Smooth muscle cell (in vitro differentiated cells): ENCODE data around the gene CD200R1L. TPM values are rescaled to one million over a fixed set of nuclear protein-coding genes. Genes with fewer than 3 reads are reported as not detected.

Source experiments
- DNase-seq: peaks from one replicate; lab custom pipeline; 2025; ENCODE audit not compliant: unreplicated experiment; lab: John Stamatoyannopoulos, UW
- H2AFZ ChIP-seq: fragments of 200-600 bp; sonication (generic); 2 replicates; pipeline ENCODE4 v1.6.0; 2016; ENCODE audit warnings: antibody characterized with exemption, low read depth, mild to moderate bottlenecking
- H3F3A ChIP-seq: fragments of 200-600 bp; sonication (generic); 2 replicates; pipeline ENCODE4 v1.6.0; 2017; ENCODE audit warnings: antibody characterized with exemption, low read depth
- H3K27ac ChIP-seq: fragments of 200-600 bp; sonication (generic); 2 replicates; pipeline ENCODE4 v1.5.1; 2016; ENCODE audit warnings: low read depth, mild to moderate bottlenecking
- H3K27me3 ChIP-seq: fragments of 200-600 bp; sonication (generic); 2 replicates; pipeline ENCODE4 v1.6.1; 2016; ENCODE audit warnings: low read depth, mild to moderate bottlenecking
- H3K36me3 ChIP-seq: fragments of 200-600 bp; sonication (generic); 2 replicates; pipeline ENCODE4 v1.5.1; 2016; ENCODE audit warnings: low read depth
- H3K4me1 ChIP-seq: fragments of 200-600 bp; sonication (generic); 2 replicates; pipeline ENCODE4 v1.5.1; 2016; ENCODE audit warnings: low read depth
- H3K4me2 ChIP-seq: fragments of 200-600 bp; sonication (generic); 2 replicates; pipeline ENCODE4 v1.6.0; 2016; ENCODE audit warnings: mild to moderate bottlenecking
- H3K4me3 ChIP-seq: fragments of 200-600 bp; sonication (generic); 2 replicates; pipeline ENCODE4 v1.5.1; 2016; ENCODE audit warnings: mild to moderate bottlenecking
- H3K79me2 ChIP-seq: fragments of 200-600 bp; sonication (generic); 2 replicates; pipeline ENCODE4 v1.6.0; 2016; ENCODE audit warnings: low read depth, mild to moderate bottlenecking
- H3K9ac ChIP-seq: fragments of 200-600 bp; sonication (generic); 2 replicates; pipeline ENCODE4 v1.6.0; 2016; ENCODE audit warnings: low read depth
- H3K9me3 ChIP-seq: fragments of 200-600 bp; sonication (generic); replicated peaks from 2 replicates; pipeline ENCODE4 v1.5.1; 2016; ENCODE audit warnings: low read depth
- H4K20me1 ChIP-seq: fragments of 200-600 bp; sonication (generic); 2 replicates; pipeline ENCODE4 v1.6.0; 2016; ENCODE audit warnings: low read depth
- WGBS: methylation state at CpG from one replicate; pipeline ENCODE4 v1.1.7; 2016; ENCODE audit warnings: low lambda C conversion rate; 5-methylcytosine and 5-hydroxymethylcytosine counted together
- polyA plus RNA-seq: library from polyadenylated mRNA; unstranded; fragments of >200 nt; fragmentation: Nextera tagmentation; extraction: Ambion mirVana; gene quantifications from 2 replicates; pipeline ENCODE4 v1.2.1, GENCODE V29; 2016
- total RNA-seq: library from RNA; depleted of rRNA; stranded (reverse); fragments of >200 nt; gene quantifications from 2 replicates; pipeline ENCODE4 v1.2.3, GENCODE V29; 2014
- TF ChIP-seq, protein P1 (sequence below): fragments of 200-600 bp; sonication (generic); IDR thresholded peaks from 2 replicates; pipeline ENCODE4 v1.5.1; 2017; ENCODE audit warnings: borderline replicate concordance, mild to moderate bottlenecking, antibody characterized with exemption; ENCODE audit not compliant: insufficient read depth, poor library complexity, severe bottlenecking

The CD200R1L gene
- total and polyA plus RNA-seq, 2 experiments from 2014 or later, result not detected

DNA sequence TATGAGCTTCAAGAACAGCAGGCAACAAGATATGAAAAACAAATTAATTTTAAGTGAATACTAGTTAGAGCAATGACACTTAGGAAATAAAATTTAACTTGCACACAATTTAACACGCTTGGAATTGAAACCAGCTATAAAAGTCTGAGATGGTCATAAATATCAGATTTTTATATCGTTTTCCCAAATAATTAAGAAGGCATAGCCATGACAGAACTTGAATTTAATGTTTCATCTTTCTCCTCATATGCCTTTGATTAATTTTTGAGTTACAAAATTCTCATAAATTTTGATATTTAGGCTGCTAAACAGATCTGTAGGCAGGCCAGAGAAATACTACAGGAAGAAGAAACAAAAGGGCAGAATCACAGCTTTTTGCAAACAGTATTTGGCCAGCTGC lies 38.5 kb downstream of the CD200R1L start:
- no peaks in the 10 kb centered on the region for H3K79me2 ChIP-seq
- H3K9me3 ChIP-seq, result no peaks in the 10 kb centered on the region
- no peaks in the 10 kb centered on the region for H3K4me1 ChIP-seq
- no peak overlapping the region for H2AFZ ChIP-seq
- peaks cover 7% of the 10 kb centered on the region for H3F3A ChIP-seq
- H3K27me3 ChIP-seq, result no peaks in the 10 kb centered on the region
- no peak overlapping the region for H3K4me3 ChIP-seq
- H4K20me1 ChIP-seq, result no peaks in the 10 kb centered on the region
- H3K36me3 ChIP-seq, result no peaks in the 10 kb centered on the region
- DNase-seq, result no peak
- H3K27ac ChIP-seq, result no peak overlapping the region
- H3K4me2 ChIP-seq, result no peak overlapping the region
- TF ChIP-seq, protein P1, sequence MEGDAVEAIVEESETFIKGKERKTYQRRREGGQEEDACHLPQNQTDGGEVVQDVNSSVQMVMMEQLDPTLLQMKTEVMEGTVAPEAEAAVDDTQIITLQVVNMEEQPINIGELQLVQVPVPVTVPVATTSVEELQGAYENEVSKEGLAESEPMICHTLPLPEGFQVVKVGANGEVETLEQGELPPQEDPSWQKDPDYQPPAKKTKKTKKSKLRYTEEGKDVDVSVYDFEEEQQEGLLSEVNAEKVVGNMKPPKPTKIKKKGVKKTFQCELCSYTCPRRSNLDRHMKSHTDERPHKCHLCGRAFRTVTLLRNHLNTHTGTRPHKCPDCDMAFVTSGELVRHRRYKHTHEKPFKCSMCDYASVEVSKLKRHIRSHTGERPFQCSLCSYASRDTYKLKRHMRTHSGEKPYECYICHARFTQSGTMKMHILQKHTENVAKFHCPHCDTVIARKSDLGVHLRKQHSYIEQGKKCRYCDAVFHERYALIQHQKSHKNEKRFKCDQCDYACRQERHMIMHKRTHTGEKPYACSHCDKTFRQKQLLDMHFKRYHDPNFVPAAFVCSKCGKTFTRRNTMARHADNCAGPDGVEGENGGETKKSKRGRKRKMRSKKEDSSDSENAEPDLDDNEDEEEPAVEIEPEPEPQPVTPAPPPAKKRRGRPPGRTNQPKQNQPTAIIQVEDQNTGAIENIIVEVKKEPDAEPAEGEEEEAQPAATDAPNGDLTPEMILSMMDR, result no peak
- WGBS, result 86% methylated on average over 2 of the region's 2 CpGs
- H3K9ac ChIP-seq, result no peak overlapping the region

DNA sequence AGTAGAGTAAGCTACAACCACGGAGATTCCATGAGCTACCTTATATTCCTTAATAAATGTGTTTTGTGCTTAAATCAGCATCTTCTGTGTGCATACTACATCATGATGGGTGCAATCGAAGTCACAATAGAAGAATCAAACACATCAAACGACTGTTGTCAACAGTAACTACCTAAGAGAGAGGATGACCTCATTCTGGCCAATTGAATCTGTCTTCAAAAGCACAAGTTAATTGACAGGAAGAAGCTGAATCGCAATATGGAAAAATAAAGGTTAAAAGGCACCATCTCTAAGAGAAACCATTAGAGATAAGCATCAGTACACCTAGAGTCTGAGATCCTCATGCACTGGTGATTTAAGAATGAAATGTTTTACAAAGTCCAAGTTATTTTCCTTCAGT lies 39.0 kb downstream of the CD200R1L start:
- Histone ChIP-seq H3K4me3 (no peak overlapping the region), H3K9ac (no peak overlapping the region), H3K79me2 (no peaks in the 10 kb centered on the region), H3K27ac (no peak overlapping the region), H4K20me1 (no peaks in the 10 kb centered on the region), H3K9me3 (no peaks in the 10 kb centered on the region), H2AFZ (no peak overlapping the region), H3K4me2 (no peak overlapping the region), H3K36me3 (no peaks in the 10 kb centered on the region), H3K27me3 (no peaks in the 10 kb centered on the region), H3K4me1 (no peaks in the 10 kb centered on the region), H3F3A (peaks cover 3% of the 10 kb centered on the region)
- DNase-seq, result no peak
- TF ChIP-seq, protein P1, result no peak
- 77% methylated on average over 4 of the region's 4 CpGs for WGBS

DNA sequence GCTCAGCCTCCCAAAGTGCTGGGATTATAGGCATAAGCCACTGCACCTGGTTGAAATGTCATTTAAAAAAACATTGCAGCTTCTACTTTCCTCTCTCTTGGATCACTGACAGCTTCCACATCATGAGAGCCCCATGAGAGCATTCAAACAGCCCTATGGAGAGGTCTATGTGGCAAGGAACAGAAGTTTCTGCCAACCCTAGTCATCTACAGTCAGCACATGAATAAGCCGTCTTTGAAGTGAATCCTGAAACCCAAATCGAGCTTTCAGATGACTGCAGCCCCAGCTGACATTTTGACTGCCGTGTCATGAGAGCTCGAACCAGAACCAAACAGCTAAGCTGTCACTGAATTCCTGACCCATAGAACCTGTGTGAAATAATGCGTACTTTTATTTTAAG lies 39.8 kb downstream of the CD200R1L start:
- no peaks in the 10 kb centered on the region for H3K4me1 ChIP-seq
- no peaks in the 10 kb centered on the region for H3K36me3 ChIP-seq
- DNase-seq, result no peak
- no peak overlapping the region for H3K4me2 ChIP-seq
- no peaks in the 10 kb centered on the region for H3F3A ChIP-seq
- no peaks in the 10 kb centered on the region for H3K27me3 ChIP-seq
- H3K79me2 ChIP-seq, result no peaks in the 10 kb centered on the region
- H3K4me3 ChIP-seq, result no peak overlapping the region
- H2AFZ ChIP-seq, result no peak overlapping the region
- 87% methylated on average over 5 of the region's 5 CpGs for WGBS
- no peak overlapping the region for H3K9ac ChIP-seq
- TF ChIP-seq, protein P1, result no peak
- no peak overlapping the region for H3K27ac ChIP-seq
- no peaks in the 10 kb centered on the region for H3K9me3 ChIP-seq
- no peaks in the 10 kb centered on the region for H4K20me1 ChIP-seq

DNA sequence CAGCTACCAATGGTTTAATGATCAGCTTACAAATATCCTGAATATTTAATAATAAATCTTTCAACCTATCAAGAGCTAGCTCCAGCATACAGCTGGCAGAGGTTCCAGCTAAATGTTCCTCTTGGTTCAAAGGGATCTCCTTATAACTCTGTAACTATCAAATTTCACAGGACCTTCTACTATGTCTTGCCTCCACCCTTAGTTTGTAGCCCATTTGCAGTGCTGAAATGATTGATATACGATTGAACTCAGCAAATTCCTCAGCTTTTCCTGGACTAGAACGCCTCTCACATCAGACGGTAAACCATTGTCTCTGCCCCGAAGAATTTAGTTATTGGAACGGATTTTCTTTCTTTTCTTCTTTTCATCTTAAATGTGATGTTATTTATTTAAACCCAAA lies 41.5 kb downstream of the CD200R1L start:
- Histone ChIP-seq H3K4me3 (no peak overlapping the region), H3K36me3 (no peaks in the 10 kb centered on the region)
- 93% methylated on average over 5 of the region's 5 CpGs for WGBS

More for the DNA sequence above, 41.5 kb downstream of the CD200R1L start:
- Histone ChIP-seq H4K20me1 (no peaks in the 10 kb centered on the region), H3K4me2 (no peak overlapping the region), H3K4me1 (no peaks in the 10 kb centered on the region), H3K27ac (no peak overlapping the region), H3K27me3 (no peaks in the 10 kb centered on the region), H3K9me3 (no peaks in the 10 kb centered on the region), H2AFZ (no peak overlapping the region), H3F3A (no peaks in the 10 kb centered on the region), H3K79me2 (no peaks in the 10 kb centered on the region), H3K9ac (no peak overlapping the region)
- TF ChIP-seq, protein P1, result no peak
- no peak for DNase-seq
